Astrocyte (in vitro differentiated cells and primary cell): ENCODE measurements around the gene AIP. TPM values are rescaled to one million over a fixed set of nuclear protein-coding genes. Genes with fewer than 3 reads are reported as not detected.
A peak's percentile ranks its signal among the peaks of the same experiment; 100 is the strongest.
"Not testable (repeated sequence)": the region's sequence is repeated elsewhere in the genome, so short reads cannot be mapped to it uniquely, and the experiment has no call there.

Source experiments
- DNase-seq: peaks from one replicate; pipeline ENCODE4 v3.0.0-alpha.2; 2010; ENCODE audit warnings: low read depth
- FAIRE-seq: peaks from 2 replicates; lab custom pipeline; 2011; peaks lifted over from hg19 to GRCh38; lab: Jason Lieb, UNC
- H2AFZ ChIP-seq: 2 replicates; pipeline ENCODE4 v1.6.0; 2012; ENCODE audit warnings: low read depth, low read length, inconsistent platforms
- H3K27ac ChIP-seq: 2 replicates; pipeline ENCODE4 v1.5.1; 2011; ENCODE audit warnings: low read depth, low read length, inconsistent platforms
- H3K27me3 ChIP-seq: 2 replicates; pipeline ENCODE4 v1.6.0; 2011; ENCODE audit warnings: low read length, inconsistent platforms; ENCODE audit not compliant: insufficient read depth
- H3K36me3 ChIP-seq: 2 replicates; pipeline ENCODE4 v1.5.1; 2011; ENCODE audit warnings: low read length, inconsistent platforms; ENCODE audit not compliant: insufficient read depth
- H3K4me1 ChIP-seq: 2 replicates; pipeline ENCODE4 v1.5.1; 2011; ENCODE audit warnings: low read length, inconsistent platforms; ENCODE audit not compliant: insufficient read depth
- H3K4me2 ChIP-seq: 2 replicates; pipeline ENCODE4 v1.6.0; 2012; ENCODE audit warnings: low read length, inconsistent platforms
- H3K4me3 ChIP-seq: 2 replicates; pipeline ENCODE4 v1.5.1; 2011; ENCODE audit warnings: low read depth, mild to moderate bottlenecking, low read length, inconsistent platforms; ENCODE audit not compliant: insufficient read depth
- H3K79me2 ChIP-seq: 2 replicates; pipeline ENCODE4 v1.6.0; 2012; ENCODE audit warnings: mild to moderate bottlenecking, low read length, inconsistent platforms; ENCODE audit not compliant: insufficient read depth
- H3K9ac ChIP-seq: 2 replicates; pipeline ENCODE4 v1.6.0; 2012; ENCODE audit warnings: mild to moderate bottlenecking, low read length, inconsistent platforms
- H3K9me3 ChIP-seq: 2 replicates; pipeline ENCODE4 v1.5.1; 2012; ENCODE audit warnings: low read depth, mild to moderate bottlenecking, low read length, inconsistent platforms; ENCODE audit not compliant: insufficient read depth
- H4K20me1 ChIP-seq: 2 replicates; pipeline ENCODE4 v1.6.0; 2012; ENCODE audit warnings: low read length, inconsistent platforms; ENCODE audit not compliant: insufficient read depth
- H3K27ac Mint-ChIP-seq: one replicate; pipeline ENCODE4 v1.8.0; 2021; ENCODE audit warnings: mild to moderate bottlenecking, mixed read lengths; ENCODE audit not compliant: unreplicated experiment
- H3K27me3 Mint-ChIP-seq: one replicate; pipeline ENCODE4 v1.8.0; 2021; ENCODE audit warnings: low read depth, mixed read lengths; ENCODE audit not compliant: unreplicated experiment
- H3K36me3 Mint-ChIP-seq: one replicate; pipeline ENCODE4 v1.8.0; 2021; ENCODE audit warnings: low read depth, mixed read lengths; ENCODE audit not compliant: unreplicated experiment
- H3K4me1 Mint-ChIP-seq: one replicate; pipeline ENCODE4 v1.8.0; 2021; ENCODE audit warnings: low read depth, mixed read lengths; ENCODE audit not compliant: unreplicated experiment
- H3K4me3 Mint-ChIP-seq: one replicate; pipeline ENCODE4 v1.8.0; 2021; ENCODE audit warnings: mild to moderate bottlenecking, moderate library complexity, mixed read lengths; ENCODE audit not compliant: unreplicated experiment
- H3K9me3 Mint-ChIP-seq: one replicate; pipeline ENCODE4 v1.8.0; 2021; ENCODE audit warnings: mild to moderate bottlenecking, mixed read lengths; ENCODE audit not compliant: unreplicated experiment
- EZH2 ChIP-seq: IDR thresholded peaks from 2 replicates; pipeline ENCODE4 v1.6.1; 2012; ENCODE audit warnings: mild to moderate bottlenecking, low read length, inconsistent platforms; ENCODE audit not compliant: insufficient read depth
- total RNA-seq: library from RNA; stranded (reverse); gene quantifications from 2 replicates; pipeline ENCODE4 v1.2.1, GENCODE V29; 2021
- TF ChIP-seq, protein P1 (sequence below): IDR thresholded peaks from 2 replicates; pipeline ENCODE4 v1.5.1; 2011; ENCODE audit warnings: low read depth, mild to moderate bottlenecking, inconsistent platforms, low read length, moderate library complexity; ENCODE audit not compliant: insufficient read depth

The AIP gene
- total RNA-seq, 1 donor from 2014 or later: 43.6 TPM

DNA sequence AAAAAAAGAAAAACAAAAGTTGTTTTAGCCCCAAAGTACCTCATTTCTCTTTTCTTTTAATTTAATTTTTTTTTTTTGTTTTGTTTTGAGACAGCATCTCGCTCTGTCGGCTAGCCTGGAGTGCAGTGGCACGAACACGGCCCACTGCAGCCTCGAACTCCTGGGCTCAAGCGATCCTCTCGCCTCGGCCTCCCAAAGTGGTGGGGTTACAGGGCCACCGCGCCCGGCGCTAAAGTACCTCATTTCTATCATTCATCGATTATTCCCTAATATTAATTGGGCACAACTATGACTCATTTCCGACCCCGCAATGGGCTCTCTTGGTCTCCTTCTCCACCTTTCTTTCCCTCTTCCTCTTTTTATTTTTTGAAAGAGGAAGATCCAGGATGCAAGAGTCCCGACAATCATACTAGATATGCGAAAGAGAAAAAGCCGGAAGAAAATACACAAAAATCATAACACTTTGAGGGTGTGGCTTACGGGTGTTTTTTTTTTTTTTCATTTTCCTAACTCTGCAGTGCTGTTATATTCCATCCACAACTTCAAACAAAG lies 475 bp upstream of the AIP start:
- peak overlapping the region; percentile 71 for H3K27ac ChIP-seq
- H3K4me1 Mint-ChIP-seq: peaks cover 4% of the 10 kb centered on the region
- H3K4me1 ChIP-seq: peaks cover 11% of the 10 kb centered on the region
- peaks cover 2% of the 10 kb centered on the region for H3K9me3 Mint-ChIP-seq
- peaks cover 28% of the 10 kb centered on the region for H3K79me2 ChIP-seq
- peaks cover 13% of the 10 kb centered on the region for H3K36me3 Mint-ChIP-seq
- TF ChIP-seq EZH2: no peak
- TF ChIP-seq, protein P1, sequence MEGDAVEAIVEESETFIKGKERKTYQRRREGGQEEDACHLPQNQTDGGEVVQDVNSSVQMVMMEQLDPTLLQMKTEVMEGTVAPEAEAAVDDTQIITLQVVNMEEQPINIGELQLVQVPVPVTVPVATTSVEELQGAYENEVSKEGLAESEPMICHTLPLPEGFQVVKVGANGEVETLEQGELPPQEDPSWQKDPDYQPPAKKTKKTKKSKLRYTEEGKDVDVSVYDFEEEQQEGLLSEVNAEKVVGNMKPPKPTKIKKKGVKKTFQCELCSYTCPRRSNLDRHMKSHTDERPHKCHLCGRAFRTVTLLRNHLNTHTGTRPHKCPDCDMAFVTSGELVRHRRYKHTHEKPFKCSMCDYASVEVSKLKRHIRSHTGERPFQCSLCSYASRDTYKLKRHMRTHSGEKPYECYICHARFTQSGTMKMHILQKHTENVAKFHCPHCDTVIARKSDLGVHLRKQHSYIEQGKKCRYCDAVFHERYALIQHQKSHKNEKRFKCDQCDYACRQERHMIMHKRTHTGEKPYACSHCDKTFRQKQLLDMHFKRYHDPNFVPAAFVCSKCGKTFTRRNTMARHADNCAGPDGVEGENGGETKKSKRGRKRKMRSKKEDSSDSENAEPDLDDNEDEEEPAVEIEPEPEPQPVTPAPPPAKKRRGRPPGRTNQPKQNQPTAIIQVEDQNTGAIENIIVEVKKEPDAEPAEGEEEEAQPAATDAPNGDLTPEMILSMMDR: no peak
- no peaks in the 10 kb centered on the region for H3K9me3 ChIP-seq
- H3K4me3 ChIP-seq: peak overlapping the region; percentile 76
- H3K9ac ChIP-seq: peak overlapping the region; percentile 80
- H3K27ac Mint-ChIP-seq: peak overlapping the region; percentile 99
- peak overlapping the region; percentile 86 for H3K4me2 ChIP-seq
- no peaks in the 10 kb centered on the region for H3K36me3 ChIP-seq
- no peaks in the 10 kb centered on the region for H3K27me3 Mint-ChIP-seq
- peak overlapping the region; percentile 95 for H3K4me3 Mint-ChIP-seq
- no peak for FAIRE-seq
- DNase-seq: no peak
- no peaks in the 10 kb centered on the region for H3K27me3 ChIP-seq
- H2AFZ ChIP-seq: peak overlapping the region; percentile 97
- peaks cover 20% of the 10 kb centered on the region for H4K20me1 ChIP-seq

DNA sequence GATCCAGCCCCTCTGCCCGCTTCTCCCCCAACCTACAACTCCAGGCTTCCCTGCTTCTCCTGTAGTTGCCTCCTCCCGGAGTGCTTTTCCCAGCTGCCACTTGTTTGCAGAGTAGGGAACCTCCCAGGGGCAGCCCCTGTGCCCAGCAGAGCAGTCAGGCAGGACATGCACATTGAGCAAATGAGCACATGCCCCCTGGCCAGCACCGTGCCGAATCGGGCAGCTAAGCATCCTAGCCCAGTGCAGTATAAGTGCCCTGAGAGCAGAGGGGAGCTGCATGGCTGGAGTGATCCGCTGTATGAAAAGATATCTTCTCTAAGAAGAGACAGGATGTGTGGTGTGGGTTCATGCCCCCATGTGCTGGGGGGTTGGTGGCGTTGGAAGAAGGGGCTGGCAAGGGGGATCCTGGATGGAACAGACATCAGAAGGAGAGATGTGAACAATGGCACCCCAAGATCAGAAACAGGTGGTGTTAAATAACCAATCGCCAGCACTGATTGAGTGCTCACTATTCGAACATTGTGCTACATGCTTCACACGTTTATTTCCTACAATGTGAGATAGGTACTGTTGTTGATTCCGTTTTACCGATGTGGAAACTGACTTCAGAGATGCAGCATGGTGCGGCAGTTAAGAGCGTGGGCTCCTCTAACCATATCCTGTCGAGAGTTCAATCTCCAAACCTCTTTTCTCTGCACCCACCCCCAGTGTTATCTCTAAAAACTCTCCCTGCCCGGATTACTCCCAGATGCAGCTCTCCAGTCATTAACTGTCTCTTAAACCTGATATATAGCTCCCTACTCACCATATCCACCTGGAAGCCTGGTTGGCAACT lies 1.2 kb downstream of the AIP start:
- H3K4me1 ChIP-seq: peaks cover 11% of the 10 kb centered on the region
- H3K4me2 ChIP-seq: peak overlapping the region; percentile 86
- Mint-ChIP-seq H3K4me3 (peak overlapping the region; percentile 95), H3K27me3 (no peaks in the 10 kb centered on the region), H3K4me1 (peaks cover 4% of the 10 kb centered on the region), H3K27ac (no peak overlapping the region), H3K36me3 (peaks cover 19% of the 10 kb centered on the region), H3K9me3 (peaks cover 2% of the 10 kb centered on the region)
- no peak for DNase-seq
- H3K79me2 ChIP-seq: peaks cover 28% of the 10 kb centered on the region
- no peaks in the 10 kb centered on the region for H3K9me3 ChIP-seq
- H3K27me3 ChIP-seq: no peaks in the 10 kb centered on the region
- no peak overlapping the region for H3K27ac ChIP-seq
- TF ChIP-seq EZH2: no peak
- TF ChIP-seq, protein P1: no peak
- no peak for FAIRE-seq
- no peak overlapping the region for H3K4me3 ChIP-seq
- H4K20me1 ChIP-seq: peaks cover 20% of the 10 kb centered on the region
- H3K36me3 ChIP-seq: no peaks in the 10 kb centered on the region
- no peak overlapping the region for H3K9ac ChIP-seq
- H2AFZ ChIP-seq: no peak overlapping the region

DNA sequence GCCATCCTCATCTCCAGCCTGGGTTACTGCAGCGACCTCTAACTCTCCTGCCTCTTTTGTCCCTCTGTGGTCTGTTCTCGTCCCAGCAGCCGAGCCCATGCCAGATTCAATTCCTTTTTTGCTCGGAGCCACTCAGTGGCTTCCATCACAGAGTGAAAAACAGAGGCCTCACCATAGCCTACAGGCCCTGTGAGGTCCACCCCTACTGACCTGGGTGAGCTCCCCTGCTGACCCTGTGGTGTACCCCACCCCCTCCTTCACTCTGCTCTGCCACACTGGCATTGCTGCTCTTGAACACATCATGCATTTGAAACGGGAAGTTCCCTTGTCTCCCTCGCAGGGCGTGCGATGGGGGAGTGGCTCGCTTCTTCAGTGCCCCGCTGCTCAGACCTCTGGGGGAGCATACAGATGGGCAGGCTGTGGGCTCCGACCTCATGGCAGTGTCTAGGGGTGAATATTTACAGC lies 2.1 kb downstream of the AIP start:
- Histone ChIP-seq H4K20me1 (peaks cover 24% of the 10 kb centered on the region), H2AFZ (no peak overlapping the region), H3K27me3 (no peaks in the 10 kb centered on the region), H3K9ac (no peak overlapping the region), H3K9me3 (no peaks in the 10 kb centered on the region), H3K4me1 (peaks cover 11% of the 10 kb centered on the region), H3K27ac (no peak overlapping the region), H3K36me3 (no peaks in the 10 kb centered on the region), H3K4me2 (no peak overlapping the region), H3K79me2 (peaks cover 28% of the 10 kb centered on the region), H3K4me3 (no peak overlapping the region)
- TF ChIP-seq, protein P1: no peak
- TF ChIP-seq EZH2: no peak
- no peaks in the 10 kb centered on the region for H3K27me3 Mint-ChIP-seq
- FAIRE-seq (no peak), DNase-seq (no peak)
- peaks cover 6% of the 10 kb centered on the region for H3K4me1 Mint-ChIP-seq
- peak overlapping the region; percentile 79 for H3K4me3 Mint-ChIP-seq
- no peak overlapping the region for H3K27ac Mint-ChIP-seq
- peaks cover 2% of the 10 kb centered on the region for H3K9me3 Mint-ChIP-seq
- peaks cover 24% of the 10 kb centered on the region for H3K36me3 Mint-ChIP-seq

DNA sequence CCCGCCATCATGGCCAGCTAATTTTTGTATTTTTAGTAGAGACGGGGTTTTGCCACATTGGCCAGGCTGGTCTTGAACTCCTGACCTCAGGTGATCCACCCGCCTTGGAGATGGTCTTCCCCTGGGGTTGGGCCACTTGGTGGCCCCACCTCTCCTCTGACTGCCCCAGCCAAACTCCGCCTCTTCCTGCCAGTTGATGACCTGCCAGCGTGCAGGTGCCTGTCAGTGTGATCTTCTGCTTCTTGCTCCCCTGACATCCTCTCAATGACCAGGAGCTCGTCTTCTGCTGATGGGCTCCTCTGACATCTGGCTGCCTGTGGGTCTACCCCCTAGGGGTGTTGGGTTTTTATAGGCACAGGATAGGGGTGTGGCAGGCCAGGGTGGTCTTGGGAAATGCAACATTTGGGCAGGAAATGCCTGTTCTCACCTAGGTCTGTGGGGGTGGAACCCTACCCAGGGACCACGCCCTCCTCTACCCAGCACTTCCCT lies 3.1 kb downstream of the AIP start:
- H3K4me3 Mint-ChIP-seq, H3K27me3 ChIP-seq, DNase-seq: not testable (repeated sequence)

More for the DNA sequence above, 3.1 kb downstream of the AIP start:
- peaks cover 27% of the 10 kb centered on the region for H4K20me1 ChIP-seq
- not testable (repeated sequence) for H3K36me3 ChIP-seq, H3K27ac ChIP-seq, H3K27ac Mint-ChIP-seq, H3K9me3 ChIP-seq, H3K27me3 Mint-ChIP-seq, H3K9me3 Mint-ChIP-seq, H3K4me2 ChIP-seq, FAIRE-seq, H2AFZ ChIP-seq, H3K9ac ChIP-seq, H3K4me3 ChIP-seq, H3K4me1 Mint-ChIP-seq
- peaks cover 28% of the 10 kb centered on the region for H3K79me2 ChIP-seq
- peaks cover 24% of the 10 kb centered on the region for H3K36me3 Mint-ChIP-seq
- peaks cover 11% of the 10 kb centered on the region for H3K4me1 ChIP-seq
